ENCODE data around the gene NRL.

The NRL gene

DNA sequence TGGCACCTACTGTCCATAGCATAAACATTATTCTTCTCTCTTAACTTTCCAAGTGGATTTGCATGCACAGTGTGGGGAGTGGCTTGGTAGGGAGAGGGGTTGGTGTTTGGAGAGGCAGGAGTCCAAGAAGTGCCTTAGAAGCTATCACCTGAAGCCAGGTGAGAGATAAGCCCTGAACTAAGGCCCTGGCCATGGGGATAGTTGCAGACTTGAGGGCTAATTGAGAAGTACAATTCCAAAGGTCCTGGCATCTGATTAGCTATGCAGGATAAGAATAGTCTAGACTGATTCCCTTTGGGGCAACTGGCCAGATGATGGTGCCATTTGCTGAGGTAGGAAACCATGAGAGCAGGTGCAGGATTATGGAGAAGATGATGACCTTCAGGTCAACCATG is 22.6 kb downstream of the NRL start:
- peak overlapping the region; percentile 99 for H3K9ac ChIP-seq (ENCODE audit: low read depth, low read length, poor library complexity, severe bottlenecking)

DNA sequence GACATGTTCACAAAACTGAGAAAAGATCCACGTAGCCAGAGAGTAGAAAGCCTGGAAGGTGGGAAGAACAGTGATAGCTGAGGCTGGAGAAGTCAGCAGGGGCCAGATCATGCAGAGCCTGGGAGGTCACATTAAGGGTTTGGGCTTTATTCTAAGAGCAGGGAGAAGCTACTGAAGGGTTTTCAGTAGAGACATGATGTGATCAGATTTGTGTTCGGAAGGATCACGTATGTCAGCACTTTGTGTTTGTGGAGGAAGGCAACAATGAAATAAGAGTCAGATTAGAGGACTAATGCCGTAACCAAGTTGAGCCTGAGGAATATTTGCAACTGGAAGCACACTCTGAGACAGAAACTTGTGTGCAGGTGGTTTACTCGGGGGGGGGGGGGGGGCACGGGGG is 24.9 kb downstream of the NRL start:
- H3K27me3 ChIP-seq (ENCODE audit: insufficient read depth, low read length, poor library complexity, severe bottlenecking): no peaks in the 10 kb centered on the region
- H3K9me2 ChIP-seq (replicated peaks; ENCODE audit: low read depth, low read length): no peaks in the 10 kb centered on the region
- peaks cover 13% of the 10 kb centered on the region for H3K79me2 ChIP-seq (ENCODE audit: insufficient read depth, low read length)
- peaks cover 16% of the 10 kb centered on the region for H3K4me1 ChIP-seq (ENCODE audit: insufficient read depth, low read length, poor library complexity, severe bottlenecking)
- H3K9me3 ChIP-seq (ENCODE audit: insufficient read depth, low read depth, low read length): no peaks in the 10 kb centered on the region
- H3K4me2 ChIP-seq (ENCODE audit: low read depth, low read length, poor library complexity, severe bottlenecking): no peak overlapping the region
- no peaks in the 10 kb centered on the region for H3K36me3 ChIP-seq (ENCODE audit: insufficient read depth, low read length)
- TF ChIP-seq EZH2phosphoT487 (IDR thresholded peaks at IDR 0.05; ENCODE audit: borderline replicate concordance) (no peak), CTCF (conservative IDR thresholded peaks at IDR 0.05; ENCODE audit: low read length) (no peak)
- no peaks in the 10 kb centered on the region for H4K20me1 ChIP-seq (ENCODE audit: insufficient read depth, low read length, poor library complexity, severe bottlenecking)
- no peak overlapping the region for H3K9ac ChIP-seq (ENCODE audit: low read depth, low read length, poor library complexity, severe bottlenecking)
- no peaks in the 10 kb centered on the region; the same call in 1 of the 2 replicates for H3F3A ChIP-seq (ENCODE audit: low read depth)
- no peak overlapping the region for H3K4me3 ChIP-seq (ENCODE audit: low read length, poor library complexity, severe bottlenecking)
- H2AFZ ChIP-seq (ENCODE audit: low read length): no peak overlapping the region

More for the DNA sequence above, 22.6 kb downstream of the NRL start:
- no peaks in the 10 kb centered on the region for H3K9me2 ChIP-seq (replicated peaks; ENCODE audit: low read depth, low read length)
- H3K4me1 ChIP-seq (ENCODE audit: insufficient read depth, low read length, poor library complexity, severe bottlenecking): peaks cover 26% of the 10 kb centered on the region
- H3K4me2 ChIP-seq (ENCODE audit: low read depth, low read length, poor library complexity, severe bottlenecking): no peak overlapping the region
- no peak for TF ChIP-seq CTCF (conservative IDR thresholded peaks at IDR 0.05; ENCODE audit: low read length)
- TF ChIP-seq EZH2phosphoT487 (IDR thresholded peaks at IDR 0.05; ENCODE audit: borderline replicate concordance): no peak
- H4K20me1 ChIP-seq (ENCODE audit: insufficient read depth, low read length, poor library complexity, severe bottlenecking): no peaks in the 10 kb centered on the region
- no peaks in the 10 kb centered on the region; the same call in 1 of the 2 replicates for H3F3A ChIP-seq (ENCODE audit: low read depth)
- H3K79me2 ChIP-seq (ENCODE audit: insufficient read depth, low read length): peaks cover 33% of the 10 kb centered on the region
- H3K4me3 ChIP-seq (ENCODE audit: low read length, poor library complexity, severe bottlenecking): no peak overlapping the region
- no peaks in the 10 kb centered on the region for H3K36me3 ChIP-seq (ENCODE audit: insufficient read depth, low read length)
- H3K27me3 ChIP-seq (ENCODE audit: insufficient read depth, low read length, poor library complexity, severe bottlenecking): no peaks in the 10 kb centered on the region
- no peak overlapping the region for H2AFZ ChIP-seq (ENCODE audit: low read length)
- H3K9me3 ChIP-seq (ENCODE audit: insufficient read depth, low read depth, low read length): no peaks in the 10 kb centered on the region

DNA sequence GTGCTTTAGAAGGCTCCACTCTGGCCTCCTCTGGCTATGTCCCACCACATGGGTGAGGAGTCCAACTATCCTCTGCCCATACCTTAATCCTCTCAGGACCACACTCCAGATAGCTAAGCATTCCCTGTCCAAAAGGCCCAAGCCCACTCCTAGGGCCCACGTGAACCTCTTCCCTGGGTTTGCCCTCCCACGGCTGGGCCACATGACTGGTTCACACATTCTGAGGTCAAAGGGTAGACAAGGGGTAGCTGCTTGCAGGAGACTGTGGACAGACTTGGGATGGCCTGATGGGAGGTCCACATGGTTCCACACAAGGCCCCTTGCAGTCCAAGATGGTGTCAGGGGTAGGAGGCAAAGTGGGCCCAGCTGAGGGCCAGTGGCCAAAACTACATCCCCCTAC is 26.7 kb downstream of the NRL start:
- H3F3A ChIP-seq (ENCODE audit: low read depth): no peaks in the 10 kb centered on the region
- H3K9me2 ChIP-seq (replicated peaks; ENCODE audit: low read depth, low read length): no peaks in the 10 kb centered on the region
- no peak overlapping the region for H2AFZ ChIP-seq (ENCODE audit: low read length)
- peaks cover 15% of the 10 kb centered on the region for H3K4me1 ChIP-seq (ENCODE audit: insufficient read depth, low read length, poor library complexity, severe bottlenecking)
- no peaks in the 10 kb centered on the region for H3K9me3 ChIP-seq (ENCODE audit: insufficient read depth, low read depth, low read length)
- no peaks in the 10 kb centered on the region for H3K27me3 ChIP-seq (ENCODE audit: insufficient read depth, low read length, poor library complexity, severe bottlenecking)
- H3K9ac ChIP-seq (ENCODE audit: low read depth, low read length, poor library complexity, severe bottlenecking): no peak overlapping the region
- no peaks in the 10 kb centered on the region for H3K36me3 ChIP-seq (ENCODE audit: insufficient read depth, low read length)
- no peak overlapping the region for H3K4me3 ChIP-seq (ENCODE audit: low read length, poor library complexity, severe bottlenecking)
- no peaks in the 10 kb centered on the region for H4K20me1 ChIP-seq (ENCODE audit: insufficient read depth, low read length, poor library complexity, severe bottlenecking)
- TF ChIP-seq CTCF (conservative IDR thresholded peaks at IDR 0.05; ENCODE audit: low read length): no peak
- TF ChIP-seq EZH2phosphoT487 (IDR thresholded peaks at IDR 0.05; ENCODE audit: borderline replicate concordance): no peak
- peaks cover 6% of the 10 kb centered on the region; the same call in 1 of the 2 replicates for H3K79me2 ChIP-seq (ENCODE audit: insufficient read depth, low read length)
- H3K4me2 ChIP-seq (ENCODE audit: low read depth, low read length, poor library complexity, severe bottlenecking): no peak overlapping the region
